SU-DHL-6 (cell line): ENCODE data around the gene CCL20.
"Not testable (repeated sequence)": the region's sequence is repeated elsewhere in the genome, so short reads cannot be mapped to it uniquely, and the experiment has no call there.

Source experiments
- EZH2phosphoT487 ChIP-seq: fragments of 200-600 bp; sonication (generic), shearing (Covaris generic); conservative IDR thresholded peaks from 2 replicates; pipeline ENCODE4 v1.6.1; 2018; ENCODE audit warnings: mild to moderate bottlenecking, antibody characterized with exemption, low read length, moderate library complexity, mixed read lengths
- TF ChIP-seq, protein P1 (sequence below): fragments of 200-600 bp; sonication (generic); IDR thresholded peaks from one replicate; pipeline ENCODE4 v1.5.1; 2017; ENCODE audit warnings: antibody characterized with exemption, mild to moderate bottlenecking, low read length, moderate library complexity; ENCODE audit not compliant: insufficient read depth, poor library complexity, severe bottlenecking

DNA sequence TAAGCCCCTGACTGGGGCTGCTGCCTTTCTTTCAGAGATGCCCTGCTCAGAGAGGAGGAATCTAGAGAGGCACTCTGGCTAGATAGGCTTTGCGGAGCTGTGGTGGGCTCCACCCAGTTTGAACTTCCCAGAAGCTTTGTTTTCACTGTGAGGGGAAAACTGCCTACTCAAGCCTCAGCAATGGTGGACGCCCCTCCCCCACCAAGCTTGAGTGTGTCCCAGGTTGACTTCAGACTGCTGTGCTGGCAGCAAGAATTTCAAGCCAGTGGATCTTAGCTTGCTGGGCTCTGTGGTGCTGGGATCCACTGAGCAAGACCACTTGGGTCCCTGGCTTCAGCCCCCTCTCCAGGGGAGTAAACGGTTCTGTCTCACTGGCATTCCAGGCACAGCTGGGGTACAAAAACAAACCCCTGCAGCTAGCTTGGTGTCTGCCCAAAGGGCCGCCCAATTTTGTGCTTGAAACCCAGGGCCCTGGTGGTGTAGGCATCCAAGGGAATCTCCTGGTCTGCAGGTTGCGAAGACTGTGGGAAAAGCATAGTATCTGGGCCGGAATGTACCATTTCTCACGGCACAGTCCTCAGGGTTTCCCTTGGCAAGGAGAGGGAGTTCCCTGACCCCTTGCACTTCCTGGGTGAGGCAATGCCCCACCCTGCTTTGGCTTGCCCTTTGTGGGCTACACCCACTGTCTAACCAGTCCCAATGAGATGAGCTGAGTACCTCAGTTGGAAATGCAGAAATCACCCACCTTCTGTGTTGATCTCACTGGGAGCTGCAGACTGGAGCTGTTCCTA is 25.9 kb downstream of the CCL20 start:
- TF ChIP-seq, protein P1, sequence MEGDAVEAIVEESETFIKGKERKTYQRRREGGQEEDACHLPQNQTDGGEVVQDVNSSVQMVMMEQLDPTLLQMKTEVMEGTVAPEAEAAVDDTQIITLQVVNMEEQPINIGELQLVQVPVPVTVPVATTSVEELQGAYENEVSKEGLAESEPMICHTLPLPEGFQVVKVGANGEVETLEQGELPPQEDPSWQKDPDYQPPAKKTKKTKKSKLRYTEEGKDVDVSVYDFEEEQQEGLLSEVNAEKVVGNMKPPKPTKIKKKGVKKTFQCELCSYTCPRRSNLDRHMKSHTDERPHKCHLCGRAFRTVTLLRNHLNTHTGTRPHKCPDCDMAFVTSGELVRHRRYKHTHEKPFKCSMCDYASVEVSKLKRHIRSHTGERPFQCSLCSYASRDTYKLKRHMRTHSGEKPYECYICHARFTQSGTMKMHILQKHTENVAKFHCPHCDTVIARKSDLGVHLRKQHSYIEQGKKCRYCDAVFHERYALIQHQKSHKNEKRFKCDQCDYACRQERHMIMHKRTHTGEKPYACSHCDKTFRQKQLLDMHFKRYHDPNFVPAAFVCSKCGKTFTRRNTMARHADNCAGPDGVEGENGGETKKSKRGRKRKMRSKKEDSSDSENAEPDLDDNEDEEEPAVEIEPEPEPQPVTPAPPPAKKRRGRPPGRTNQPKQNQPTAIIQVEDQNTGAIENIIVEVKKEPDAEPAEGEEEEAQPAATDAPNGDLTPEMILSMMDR: not testable (repeated sequence)
- not testable (repeated sequence) for TF ChIP-seq EZH2phosphoT487
